Neural crest cell (in vitro differentiated cells): ENCODE measurements around the gene FAM13C. TPM values are rescaled to one million over a fixed set of nuclear protein-coding genes. Genes with fewer than 3 reads are reported as not detected.

ENCODE experiments used
- DNase-seq: peaks from one replicate; pipeline ENCODE4 v3.0.0; 2021; ENCODE audit warnings: low read depth, mixed read lengths, low spot score
- H3K27ac Mint-ChIP-seq: one replicate; pipeline ENCODE4 v1.8.0; 2021; ENCODE audit warnings: mild to moderate bottlenecking, mixed read lengths; ENCODE audit not compliant: unreplicated experiment
- H3K27me3 Mint-ChIP-seq: 2 replicates; pipeline ENCODE4 v1.8.0; 2021; ENCODE audit warnings: low read depth, mild to moderate bottlenecking, mixed read lengths
- H3K36me3 Mint-ChIP-seq: 2 replicates; pipeline ENCODE4 v1.8.0; 2021; ENCODE audit warnings: low read depth, mild to moderate bottlenecking, mixed read lengths
- H3K4me1 Mint-ChIP-seq: 2 replicates; pipeline ENCODE4 v1.8.0; 2021; ENCODE audit warnings: mixed read lengths
- H3K4me3 Mint-ChIP-seq: one replicate; pipeline ENCODE4 v1.8.0; 2021; ENCODE audit warnings: mild to moderate bottlenecking, mixed read lengths
- H3K9me3 Mint-ChIP-seq: 2 replicates; pipeline ENCODE4 v1.8.0; 2021; ENCODE audit warnings: mixed read lengths
- total RNA-seq: library from RNA; stranded (reverse); gene quantifications from 2 replicates; pipeline ENCODE4 v1.2.1, GENCODE V29; 2021
- TF ChIP-seq, protein P1 (sequence below): fragments of 200-600 bp; sonication (generic); conservative IDR thresholded peaks from 2 replicates; pipeline ENCODE4 v1.5.0; 2021; ENCODE audit warnings: antibody characterized with exemption, mild to moderate bottlenecking

Gene FAM13C
- total RNA-seq, 1 donor from 2014 or later = 2.9 TPM

DNA sequence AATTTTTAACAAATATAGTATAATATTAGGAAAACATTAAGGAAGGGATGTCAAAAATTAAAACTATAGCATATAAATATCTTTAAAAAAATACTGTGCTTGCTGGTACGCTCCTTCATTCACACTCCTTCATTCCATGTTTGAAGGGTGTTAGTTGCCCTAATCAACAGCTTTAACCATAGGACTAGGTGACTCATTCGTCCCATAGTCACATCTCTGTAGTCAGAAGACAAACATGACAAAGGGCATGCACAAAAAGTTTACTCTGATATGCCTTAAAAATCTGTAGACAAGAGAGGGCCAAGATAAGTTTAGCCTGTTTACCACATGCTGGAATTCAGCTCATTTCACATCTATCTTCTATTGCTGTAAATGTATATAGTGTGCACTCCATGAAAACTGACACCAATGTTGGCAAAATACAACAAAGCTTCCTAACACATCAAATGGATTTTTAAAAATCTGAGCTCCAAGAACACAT, 646 bp downstream of the FAM13C start:
- TF ChIP-seq, protein P1, sequence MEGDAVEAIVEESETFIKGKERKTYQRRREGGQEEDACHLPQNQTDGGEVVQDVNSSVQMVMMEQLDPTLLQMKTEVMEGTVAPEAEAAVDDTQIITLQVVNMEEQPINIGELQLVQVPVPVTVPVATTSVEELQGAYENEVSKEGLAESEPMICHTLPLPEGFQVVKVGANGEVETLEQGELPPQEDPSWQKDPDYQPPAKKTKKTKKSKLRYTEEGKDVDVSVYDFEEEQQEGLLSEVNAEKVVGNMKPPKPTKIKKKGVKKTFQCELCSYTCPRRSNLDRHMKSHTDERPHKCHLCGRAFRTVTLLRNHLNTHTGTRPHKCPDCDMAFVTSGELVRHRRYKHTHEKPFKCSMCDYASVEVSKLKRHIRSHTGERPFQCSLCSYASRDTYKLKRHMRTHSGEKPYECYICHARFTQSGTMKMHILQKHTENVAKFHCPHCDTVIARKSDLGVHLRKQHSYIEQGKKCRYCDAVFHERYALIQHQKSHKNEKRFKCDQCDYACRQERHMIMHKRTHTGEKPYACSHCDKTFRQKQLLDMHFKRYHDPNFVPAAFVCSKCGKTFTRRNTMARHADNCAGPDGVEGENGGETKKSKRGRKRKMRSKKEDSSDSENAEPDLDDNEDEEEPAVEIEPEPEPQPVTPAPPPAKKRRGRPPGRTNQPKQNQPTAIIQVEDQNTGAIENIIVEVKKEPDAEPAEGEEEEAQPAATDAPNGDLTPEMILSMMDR = no peak
- Mint-ChIP-seq H3K27ac (no peak overlapping the region), H3K27me3 (peaks cover 18% of the 10 kb centered on the region), H3K36me3 (no peaks in the 10 kb centered on the region), H3K4me3 (peak overlapping the region; percentile 87), H3K9me3 (no peaks in the 10 kb centered on the region), H3K4me1 (peaks cover 18% of the 10 kb centered on the region)
- DNase-seq = no peak

DNA sequence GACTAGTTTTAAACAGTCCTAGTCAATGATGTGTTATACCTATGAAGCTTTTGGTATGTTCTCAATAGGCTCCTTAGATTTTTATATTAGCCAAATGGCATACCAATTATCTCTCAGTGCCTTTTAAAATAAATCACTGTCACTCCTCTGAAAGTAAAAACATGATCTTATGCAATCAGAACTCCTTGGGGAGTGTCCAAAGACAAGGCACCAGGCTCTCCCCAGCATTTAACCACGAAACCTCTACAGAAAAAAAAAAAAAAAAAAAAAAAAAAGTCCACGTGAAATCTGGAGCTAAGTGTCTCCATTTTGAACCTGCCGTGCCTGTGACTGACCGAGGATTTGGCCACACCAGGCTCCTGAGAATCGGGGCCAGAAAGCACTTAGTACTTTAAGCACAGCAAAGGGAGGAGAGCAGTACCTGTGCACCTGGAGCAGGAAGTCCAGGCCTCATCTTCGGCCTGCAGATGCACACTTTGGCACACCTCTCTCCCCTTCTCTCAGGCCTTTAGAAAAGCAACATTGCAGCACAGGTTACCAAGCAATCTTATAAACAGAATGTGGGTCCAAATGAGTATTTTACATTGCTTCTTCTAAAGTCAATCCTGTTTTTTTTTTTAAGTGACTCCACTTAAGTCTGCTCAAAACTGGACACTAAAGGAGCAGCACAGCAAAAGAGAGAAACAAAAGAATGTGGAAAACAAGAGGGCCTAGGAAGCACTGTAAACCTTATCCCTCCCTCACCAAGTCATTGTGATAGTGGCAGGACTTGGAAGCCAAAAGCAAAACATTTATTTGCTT, 1.5 kb downstream of the FAM13C start:
- no peak overlapping the region for H3K27ac Mint-ChIP-seq
- H3K27me3 Mint-ChIP-seq = peaks cover 18% of the 10 kb centered on the region
- no peaks in the 10 kb centered on the region for H3K36me3 Mint-ChIP-seq
- TF ChIP-seq, protein P1 = no peak
- no peak overlapping the region for H3K4me3 Mint-ChIP-seq
- no peak for DNase-seq
- peaks cover 2% of the 10 kb centered on the region for H3K9me3 Mint-ChIP-seq
- peaks cover 15% of the 10 kb centered on the region for H3K4me1 Mint-ChIP-seq

DNA sequence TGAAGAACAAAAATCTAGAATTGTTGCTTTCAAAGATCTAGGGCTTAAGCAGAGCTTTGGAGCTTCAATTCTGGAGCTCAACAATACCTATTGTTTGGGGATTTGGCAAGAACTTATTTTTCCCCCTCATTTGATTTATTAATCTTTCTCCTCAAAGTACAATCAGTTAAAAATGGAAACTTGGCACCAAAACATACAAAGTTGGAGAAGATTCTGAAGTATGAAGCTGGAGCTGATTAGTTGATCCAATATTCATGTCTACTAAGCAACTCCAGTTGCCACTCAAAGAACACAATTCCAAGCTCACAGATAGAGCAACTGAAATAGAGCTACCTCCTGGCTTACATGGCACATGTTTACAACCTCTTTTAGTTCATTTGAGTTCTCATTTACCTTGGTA, 3.8 kb downstream of the FAM13C start:
- TF ChIP-seq, protein P1 = no peak
- H3K27me3 Mint-ChIP-seq = peaks cover 11% of the 10 kb centered on the region
- H3K27ac Mint-ChIP-seq = no peak overlapping the region
- DNase-seq = no peak
- H3K4me1 Mint-ChIP-seq = peaks cover 15% of the 10 kb centered on the region
- peaks cover 2% of the 10 kb centered on the region for H3K9me3 Mint-ChIP-seq
- no peaks in the 10 kb centered on the region for H3K36me3 Mint-ChIP-seq
- no peak overlapping the region for H3K4me3 Mint-ChIP-seq

DNA sequence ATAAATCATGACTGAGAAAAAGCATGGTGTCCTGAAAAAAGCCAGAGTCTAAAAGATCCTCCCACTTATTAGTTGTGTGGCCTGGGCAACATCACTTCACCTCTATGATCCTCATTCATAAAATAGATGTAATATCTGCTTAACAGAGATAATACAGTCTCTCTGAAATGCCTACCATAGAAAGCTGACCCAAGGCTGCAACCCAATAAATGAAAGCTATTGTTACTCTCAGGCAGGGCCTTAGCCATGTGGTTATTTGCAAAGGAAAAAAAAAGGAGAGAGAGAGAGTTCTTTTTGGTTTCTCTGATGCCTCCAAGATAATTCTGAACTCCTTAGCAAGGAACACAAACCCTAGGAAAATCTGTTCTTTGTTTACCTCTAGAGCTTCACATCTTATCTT, 7.9 kb downstream of the FAM13C start:
- H3K36me3 Mint-ChIP-seq = no peaks in the 10 kb centered on the region
- H3K27ac Mint-ChIP-seq = no peak overlapping the region
- H3K4me1 Mint-ChIP-seq = no peaks in the 10 kb centered on the region
- TF ChIP-seq, protein P1 = no peak
- no peak overlapping the region for H3K4me3 Mint-ChIP-seq
- peaks cover 2% of the 10 kb centered on the region for H3K9me3 Mint-ChIP-seq
- H3K27me3 Mint-ChIP-seq = no peaks in the 10 kb centered on the region
- no peak for DNase-seq

DNA sequence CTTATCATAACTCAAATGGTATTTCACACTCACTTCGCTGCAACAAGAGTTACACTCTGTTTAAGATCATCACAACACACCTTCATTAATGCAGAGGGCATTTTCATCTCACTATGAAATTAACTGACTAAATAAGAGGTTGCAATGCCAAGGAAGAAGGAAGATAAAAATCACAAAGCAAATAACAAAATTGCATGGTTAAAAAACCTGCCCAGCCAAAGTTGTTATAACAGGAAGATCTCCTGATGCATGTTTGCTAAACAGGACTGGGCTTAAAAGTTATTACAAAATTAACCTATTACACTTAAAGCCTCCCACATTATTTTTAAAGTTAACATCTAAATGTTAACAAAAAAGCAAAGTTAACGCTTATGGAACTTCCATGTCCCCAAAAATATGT, 11.8 kb downstream of the FAM13C start:
- Mint-ChIP-seq H3K27me3 (no peaks in the 10 kb centered on the region), H3K4me1 (no peaks in the 10 kb centered on the region), H3K4me3 (no peak overlapping the region), H3K27ac (no peak overlapping the region), H3K36me3 (peaks cover 2% of the 10 kb centered on the region), H3K9me3 (peaks cover 2% of the 10 kb centered on the region)
- no peak for DNase-seq
- TF ChIP-seq, protein P1 = no peak
